ENCODE results near the gene SLC2A11.
A peak's percentile ranks its signal among the peaks of the same experiment; 100 is the strongest.
"Not testable (repeated sequence)": the region's sequence is repeated elsewhere in the genome, so short reads cannot be mapped to it uniquely, and the experiment has no call there.

The SLC2A11 gene

GRCh38 chr22:23845265-23846080, 12.2 kb upstream of the SLC2A11 start:
- no peak for DNase-seq

DNA sequence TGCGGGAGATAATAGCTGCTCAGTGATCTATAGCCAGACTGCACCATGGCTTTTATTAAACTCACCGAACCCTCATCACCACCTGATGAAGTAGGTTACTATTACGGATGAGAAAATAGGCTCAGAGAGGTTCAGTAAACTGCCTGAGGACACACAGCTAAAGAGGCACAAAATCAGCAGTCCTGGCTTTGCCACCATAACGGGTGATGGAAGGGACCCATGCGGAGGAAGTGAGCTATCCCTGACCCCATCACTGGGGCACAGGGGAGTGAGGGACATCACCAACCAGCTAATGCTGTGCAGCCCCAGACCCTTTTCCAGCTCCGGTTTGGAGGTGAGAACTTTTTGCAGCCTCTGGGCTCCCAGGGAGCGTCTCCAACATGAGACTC, 11.6 kb upstream of the SLC2A11 start:
- no peak for DNase-seq

DNA sequence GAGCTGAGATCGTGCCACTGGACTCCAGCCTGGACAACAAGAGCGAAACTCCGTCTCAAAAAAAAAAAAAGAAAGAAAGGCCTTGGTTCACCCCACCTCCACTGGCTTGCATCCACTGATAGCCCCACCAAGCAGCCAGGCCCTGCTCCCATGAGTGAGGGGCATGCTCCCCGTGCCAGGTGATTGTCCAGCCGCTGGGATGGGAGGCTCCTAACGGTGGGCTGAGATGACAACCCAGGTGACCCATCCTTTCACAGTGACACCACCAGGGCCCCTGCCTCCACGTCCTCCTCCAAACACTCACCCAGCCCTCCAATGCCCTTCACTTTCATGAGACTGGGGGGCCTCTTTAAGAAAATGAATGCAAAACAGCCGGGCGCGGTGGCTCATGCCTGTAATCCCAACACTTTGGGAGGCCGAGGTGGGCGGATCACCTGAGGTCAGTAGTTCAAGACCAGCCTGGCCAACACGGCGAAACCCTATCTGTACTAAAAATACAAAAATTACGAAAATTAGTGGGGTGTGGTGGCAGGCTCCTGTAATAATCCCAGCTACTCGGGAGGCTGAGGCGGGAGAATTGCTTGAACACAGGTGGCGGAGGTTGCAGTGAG, 10.3 kb upstream of the SLC2A11 start:
- no peak for DNase-seq

GRCh38 chr22:23847991-23848864, 9.4 kb upstream of the SLC2A11 start:
- peak in 2 of 58 donors; percentile 20 to 23 for DNase-seq

GRCh38 chr22:23849009-23850006, 8.4 kb upstream of the SLC2A11 start:
- peak in 57 of 58 donors; percentile 19 to 91 (median 66) for DNase-seq

- DNase-seq, result no peak
Measured at GRCh38 chr22:23850136-23850611, 7.5 kb upstream of the SLC2A11 start.

GRCh38 chr22:23856721-23857605, 712 bp upstream of the SLC2A11 start:
- peak in 35 of 58 donors; percentile 25 to 75 (median 54) for DNase-seq

- DNase-seq, result peak in 4 of 58 donors; percentile 6 to 76 (median 48)
Measured at GRCh38 chr22:23858484-23858815, 775 bp downstream of the SLC2A11 start.

DNA sequence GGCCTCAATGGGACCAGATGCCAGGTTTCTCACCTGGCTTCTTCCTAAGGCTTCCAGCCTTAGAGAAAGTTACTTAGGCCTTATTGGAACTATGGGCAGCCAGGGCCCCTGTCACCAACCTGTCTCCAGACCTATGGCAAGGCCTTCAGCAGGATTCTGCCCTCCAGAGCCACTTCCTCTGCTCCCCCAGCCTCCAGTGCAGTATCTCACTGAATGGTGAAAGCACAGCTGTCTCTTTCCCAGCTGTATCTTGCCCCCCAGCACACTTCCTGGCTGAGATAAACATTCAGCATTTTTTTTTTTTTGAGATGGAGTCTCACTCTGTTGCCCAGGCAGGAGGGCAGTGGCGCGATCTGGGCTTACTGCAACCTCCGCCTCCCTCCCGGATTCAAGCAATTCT, 1.5 kb downstream of the SLC2A11 start:
- no peak for DNase-seq

DNA sequence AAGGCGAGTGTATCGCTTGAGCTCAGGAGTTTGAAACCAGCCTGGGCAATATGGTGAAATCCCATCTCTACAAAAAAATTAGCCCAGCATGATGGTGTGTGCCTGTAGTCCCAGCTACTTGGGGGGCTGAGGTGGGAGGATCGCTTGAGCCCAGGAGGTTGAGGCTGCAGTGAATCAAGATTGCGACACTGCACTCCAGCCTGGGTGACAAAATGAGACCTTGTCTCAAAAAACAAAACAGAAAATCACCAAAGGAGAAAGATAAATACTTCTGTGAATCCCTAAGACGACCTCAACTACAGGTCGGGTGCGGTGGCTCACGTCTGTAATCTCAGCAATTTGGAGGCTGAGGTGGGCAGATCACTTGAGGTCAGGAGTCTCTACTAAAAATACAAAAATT, 2.5 kb downstream of the SLC2A11 start:
- not testable (repeated sequence) for DNase-seq

- peak in 4 of 58 donors; percentile 8 to 14 (median 10) for DNase-seq
Measured at GRCh38 chr22:23862103-23862502, 4.4 kb downstream of the SLC2A11 start.

- not testable (repeated sequence) for DNase-seq
Measured at GRCh38 chr22:23864499-23865154, 7.0 kb downstream of the SLC2A11 start.

DNA sequence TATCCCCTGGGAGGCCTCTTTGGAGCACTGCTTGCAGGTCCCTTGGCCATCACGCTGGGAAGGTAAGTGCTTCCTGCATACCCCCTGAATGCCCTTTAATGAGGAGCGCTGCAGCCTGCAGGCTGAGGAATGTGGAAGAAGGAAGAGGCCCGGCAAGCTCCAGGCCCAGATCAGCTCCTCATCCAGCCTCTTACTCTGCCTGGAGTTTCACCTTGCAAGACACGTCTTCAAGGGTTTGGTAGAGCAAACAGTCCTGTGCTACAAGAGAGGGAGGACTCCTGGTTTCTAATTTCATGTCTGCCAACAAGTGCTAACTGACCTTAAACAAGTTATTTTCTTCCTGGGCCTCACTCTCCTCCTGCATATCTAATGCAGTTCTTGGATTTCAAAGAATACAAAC, 10.9 kb downstream of the SLC2A11 start:
- DNase-seq, result no peak

DNA sequence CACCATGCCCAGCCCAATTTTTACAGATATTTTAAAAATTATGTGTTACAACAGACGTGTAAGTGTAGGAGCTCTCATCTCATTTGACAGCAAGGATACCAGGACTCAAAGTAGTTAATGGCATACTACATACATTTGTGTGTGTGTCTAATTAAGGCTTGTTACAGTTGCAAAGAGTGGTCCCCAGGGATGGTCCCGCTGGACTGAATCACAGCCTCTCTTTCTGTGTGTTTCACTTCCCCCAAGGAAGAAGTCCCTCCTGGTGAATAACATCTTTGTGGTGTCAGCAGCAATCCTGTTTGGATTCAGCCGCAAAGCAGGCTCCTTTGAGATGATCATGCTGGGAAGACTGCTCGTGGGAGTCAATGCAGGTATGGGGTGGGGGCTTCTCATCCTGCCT, 17.2 kb downstream of the SLC2A11 start:
- DNase-seq, result no peak

DNA sequence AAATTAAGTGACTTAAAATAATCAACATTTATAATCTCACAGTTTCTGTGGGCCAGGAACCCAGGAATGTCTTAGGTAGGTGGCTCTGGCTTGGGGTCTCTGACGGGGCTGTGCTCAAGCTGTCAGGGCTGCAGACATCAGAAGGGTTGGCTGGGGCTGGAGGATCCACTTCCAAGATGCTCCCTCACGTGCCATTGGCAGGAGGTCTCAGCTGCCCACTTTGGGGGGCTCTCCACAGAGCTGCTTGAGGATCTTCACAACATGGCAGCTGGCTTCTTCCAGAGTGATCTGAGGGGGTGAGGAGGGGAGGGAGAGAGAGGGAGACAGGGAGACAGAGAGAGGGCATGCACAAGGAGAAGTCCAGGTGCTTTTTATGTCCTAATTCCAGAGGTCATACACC, 18.1 kb downstream of the SLC2A11 start:
- DNase-seq, result no peak

- no peak for DNase-seq
Measured at GRCh38 chr22:23877566-23877965, 19.9 kb downstream of the SLC2A11 start.

- peak in 19 of 58 donors; percentile 5 to 49 (median 34) for DNase-seq
Measured at GRCh38 chr22:23878219-23878618, 20.5 kb downstream of the SLC2A11 start.

- no peak for DNase-seq
Measured at GRCh38 chr22:23882370-23882769, 24.7 kb downstream of the SLC2A11 start.

DNA sequence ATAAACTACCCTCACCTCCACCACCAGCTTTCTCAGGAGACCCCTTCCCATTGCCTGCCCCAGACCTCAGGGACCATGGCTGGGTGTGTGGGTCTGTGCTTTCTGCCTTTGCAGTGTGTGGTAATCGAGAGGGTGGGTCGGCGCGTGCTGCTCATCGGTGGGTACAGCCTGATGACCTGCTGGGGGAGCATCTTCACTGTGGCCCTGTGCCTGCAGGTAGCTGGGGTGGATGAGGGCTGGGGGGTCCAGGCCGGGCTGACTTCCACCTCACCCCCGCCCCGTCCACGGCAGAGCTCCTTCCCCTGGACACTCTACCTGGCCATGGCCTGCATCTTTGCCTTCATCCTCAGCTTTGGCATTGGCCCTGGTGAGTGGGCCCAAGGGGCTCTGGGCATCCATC, 26.0 kb downstream of the SLC2A11 start:
- no peak for DNase-seq
